GM12874 (cell line): ENCODE results near the gene UBAC1.

Experiments
- CTCF ChIP-seq: IDR thresholded peaks from 2 replicates; pipeline ENCODE4 v1.5.1; 2011; ENCODE audit warnings: low read depth, mild to moderate bottlenecking, control low read depth, low read length, moderate library complexity; ENCODE audit not compliant: insufficient read depth

Gene UBAC1, protein sequence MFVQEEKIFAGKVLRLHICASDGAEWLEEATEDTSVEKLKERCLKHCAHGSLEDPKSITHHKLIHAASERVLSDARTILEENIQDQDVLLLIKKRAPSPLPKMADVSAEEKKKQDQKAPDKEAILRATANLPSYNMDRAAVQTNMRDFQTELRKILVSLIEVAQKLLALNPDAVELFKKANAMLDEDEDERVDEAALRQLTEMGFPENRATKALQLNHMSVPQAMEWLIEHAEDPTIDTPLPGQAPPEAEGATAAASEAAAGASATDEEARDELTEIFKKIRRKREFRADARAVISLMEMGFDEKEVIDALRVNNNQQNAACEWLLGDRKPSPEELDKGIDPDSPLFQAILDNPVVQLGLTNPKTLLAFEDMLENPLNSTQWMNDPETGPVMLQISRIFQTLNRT

GRCh38 chr9:135961277-135961715 is at the start of gene UBAC1:
Gene UBAC1 (minus strand): TSS chr9:135961373. CDS start chr9:135961162, 211 bp downstream.
- no peak for TF ChIP-seq CTCF

DNA sequence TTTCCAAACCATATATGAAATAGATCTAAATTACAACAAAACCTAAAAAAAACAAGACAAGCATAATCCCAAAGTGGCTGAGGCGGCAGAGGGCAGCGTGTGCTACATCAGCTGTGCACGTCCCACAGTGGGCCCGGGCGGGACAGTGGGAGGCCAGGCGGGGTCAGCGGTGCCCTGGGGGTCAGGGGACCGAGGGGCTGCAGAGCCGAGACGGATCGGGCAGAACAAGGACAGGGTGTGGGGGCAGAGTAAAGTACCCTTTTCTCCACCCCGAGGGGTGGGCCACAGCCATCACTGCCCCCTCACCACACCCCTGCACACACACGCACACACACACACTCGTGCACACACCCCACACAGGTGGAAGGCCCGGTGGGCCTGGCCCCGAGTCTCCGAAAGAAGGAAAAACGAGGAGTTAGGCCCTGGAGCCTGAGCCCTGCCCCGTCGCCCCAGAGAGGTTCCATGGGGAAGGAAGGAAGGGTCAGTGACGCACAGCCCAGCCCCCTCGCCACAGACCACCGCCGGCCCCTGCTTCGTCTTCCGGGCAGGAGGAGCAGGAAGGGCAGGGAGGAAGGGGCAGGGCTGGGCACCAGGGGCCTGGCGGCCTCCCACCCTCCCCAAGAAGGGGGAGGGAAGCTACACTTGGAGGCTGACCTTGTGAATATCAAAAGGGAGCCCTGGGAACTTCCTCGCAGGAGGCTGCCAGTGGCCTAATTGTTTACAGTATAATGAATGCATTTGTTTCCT is 49.6 kb upstream of the UBAC1 start:
- TF ChIP-seq CTCF: no peak

- TF ChIP-seq CTCF: no peak
These were observed 49.0 kb upstream of the UBAC1 start for GRCh38 chr9:136010176-136010575.

- TF ChIP-seq CTCF: no peak
These were observed 48.3 kb upstream of the UBAC1 start for GRCh38 chr9:136009516-136009915.

DNA sequence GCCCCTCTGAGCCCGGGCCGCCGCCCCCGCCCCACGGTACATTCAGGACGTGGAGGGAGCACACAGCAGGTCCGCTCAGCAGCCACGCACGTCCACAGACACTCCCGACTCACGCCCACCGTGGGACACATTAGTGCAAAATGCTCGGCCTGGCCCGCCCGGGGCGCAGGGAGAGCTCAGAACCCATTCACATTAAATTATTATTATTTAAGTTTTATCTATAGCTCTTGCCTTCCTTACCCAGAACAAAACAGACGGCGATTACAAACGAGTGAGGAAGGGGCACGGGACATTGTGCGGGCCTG is 47.5 kb upstream of the UBAC1 start:
- no peak for TF ChIP-seq CTCF

DNA sequence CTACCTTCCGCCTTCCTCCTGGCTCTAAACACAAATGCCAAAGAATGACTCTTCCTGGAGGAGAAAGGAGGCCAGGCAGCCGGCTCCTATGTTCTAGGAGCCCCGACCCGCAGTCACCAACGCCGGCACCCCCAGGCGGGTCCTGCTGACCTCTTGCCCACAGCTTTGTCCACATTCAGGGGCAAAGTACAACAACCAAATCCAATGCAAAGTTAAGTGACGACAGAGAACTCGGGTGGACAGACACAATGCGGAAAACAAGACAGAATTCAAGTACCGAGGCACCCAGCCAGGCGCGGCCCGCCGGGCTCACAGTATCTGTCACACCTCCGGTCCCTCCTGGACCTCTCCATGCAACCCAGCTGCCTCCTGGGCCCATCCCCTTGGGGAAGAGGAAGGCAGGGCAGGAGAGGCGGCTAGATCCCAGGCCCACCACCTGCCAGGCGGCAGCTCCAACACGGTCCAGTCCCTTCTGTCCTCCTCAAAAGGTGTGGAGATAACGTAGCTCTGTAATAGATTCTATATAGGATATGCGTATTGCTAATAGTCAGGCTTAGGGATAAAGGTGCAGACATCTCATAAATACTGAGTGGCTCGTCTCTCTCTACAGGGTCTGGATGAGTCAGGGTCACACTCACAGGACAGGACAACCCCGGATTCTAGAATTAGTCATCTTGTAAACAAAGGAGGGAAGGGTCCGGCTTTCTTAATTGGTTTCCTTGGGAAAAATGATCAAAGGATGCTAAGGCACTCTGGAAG is 46.9 kb upstream of the UBAC1 start:
- TF ChIP-seq CTCF: no peak
